T follicular helper cell (primary cell): ENCODE results near the gene PDE1C.
"Not testable (repeated sequence)": the region's sequence is repeated elsewhere in the genome, so short reads cannot be mapped to it uniquely, and the experiment has no call there.

Experiments used
- DNase-seq: peaks from one replicate; pipeline ENCODE4 v3.0.0-alpha.2; 2020; ENCODE audit warnings: low read depth

PDE1C gene

GRCh38 chr7:32043688-32044087 is 26.5 kb downstream of the PDE1C start:
- DNase-seq = no peak

DNA sequence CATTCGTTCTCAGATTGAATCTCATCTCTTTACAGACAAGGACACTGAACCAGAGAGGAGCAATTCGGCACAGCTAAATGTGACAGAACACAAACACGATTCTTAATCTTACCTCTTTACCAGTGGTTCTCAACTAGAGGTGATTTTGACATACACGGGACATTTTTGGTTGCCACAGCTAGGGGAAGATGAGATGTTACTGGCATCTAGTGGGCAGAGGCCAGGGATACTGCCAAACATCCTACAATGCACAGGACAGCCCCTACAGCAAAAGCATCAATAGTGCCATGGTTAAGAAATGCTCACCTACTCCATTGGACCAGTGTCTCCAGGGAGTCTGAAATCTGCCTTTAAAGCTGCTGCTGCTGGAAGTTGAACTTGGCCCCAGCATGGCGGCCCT is 27.3 kb downstream of the PDE1C start:
- no peak for DNase-seq

GRCh38 chr7:32039000-32039756 is 31.0 kb downstream of the PDE1C start:
- no peak for DNase-seq

- DNase-seq = no peak
Observed at GRCh38 chr7:32037650-32038198, 32.5 kb downstream of the PDE1C start.

- no peak for DNase-seq
Observed at GRCh38 chr7:32036557-32036956, 33.6 kb downstream of the PDE1C start.

- DNase-seq = no peak
Observed at GRCh38 chr7:32034052-32034451, 36.2 kb downstream of the PDE1C start.

DNA sequence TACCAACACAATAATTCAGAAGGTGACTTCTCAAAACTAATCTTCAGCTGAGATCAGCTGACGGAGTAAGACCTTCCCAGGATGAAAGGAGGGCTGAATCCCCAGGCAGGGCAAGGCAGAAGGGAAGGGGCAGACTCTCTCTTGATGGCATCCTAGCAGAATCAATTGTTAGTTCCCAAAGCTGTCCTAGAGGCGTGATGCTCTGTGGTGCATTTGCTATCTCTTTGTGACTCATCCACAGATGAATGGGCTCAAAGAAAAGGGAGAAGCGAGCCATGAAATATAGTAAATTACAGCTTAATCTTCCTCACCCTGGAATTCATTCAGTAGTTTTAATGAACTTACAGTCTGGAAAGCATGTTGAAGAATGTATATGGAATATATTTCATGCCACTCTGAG is 37.2 kb downstream of the PDE1C start:
- no peak for DNase-seq

- DNase-seq = no peak
Observed at GRCh38 chr7:32032211-32032610, 38.0 kb downstream of the PDE1C start.

DNA sequence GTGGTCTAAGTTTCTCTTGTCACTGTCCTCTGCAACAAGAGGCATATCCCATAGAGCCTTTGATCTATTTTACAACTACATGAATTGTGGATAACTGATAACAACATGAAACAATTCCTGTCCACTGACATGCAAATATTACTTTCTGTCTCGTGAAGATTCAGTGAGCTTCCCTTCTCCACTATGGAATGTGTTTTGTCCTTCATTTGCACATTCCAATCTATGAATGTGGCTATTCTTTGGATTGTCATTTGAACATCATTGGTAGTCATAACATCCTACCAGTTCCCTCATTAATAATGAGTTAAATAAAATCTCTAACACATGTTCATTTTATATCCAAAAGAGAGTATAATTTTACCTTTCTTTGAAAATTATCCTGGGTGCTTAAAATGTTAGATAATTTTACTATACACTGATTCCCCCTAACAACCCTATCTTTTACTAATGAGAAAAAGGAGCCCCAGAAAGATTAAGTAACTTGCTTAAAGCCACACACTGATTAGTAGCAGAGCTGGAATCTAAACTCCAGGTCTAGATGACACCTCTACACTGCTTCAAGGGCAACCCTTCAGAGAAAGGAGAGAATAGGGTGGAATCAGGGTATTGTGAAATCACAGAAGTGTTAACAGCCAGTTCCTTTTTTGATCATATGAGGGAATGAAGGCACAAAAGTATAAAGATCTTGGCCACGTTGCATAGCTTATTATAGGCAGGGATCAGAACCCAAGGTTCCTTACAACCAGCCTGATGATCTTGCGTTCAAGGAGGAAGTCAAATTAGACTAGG is 39.1 kb downstream of the PDE1C start:
- DNase-seq = no peak

DNA sequence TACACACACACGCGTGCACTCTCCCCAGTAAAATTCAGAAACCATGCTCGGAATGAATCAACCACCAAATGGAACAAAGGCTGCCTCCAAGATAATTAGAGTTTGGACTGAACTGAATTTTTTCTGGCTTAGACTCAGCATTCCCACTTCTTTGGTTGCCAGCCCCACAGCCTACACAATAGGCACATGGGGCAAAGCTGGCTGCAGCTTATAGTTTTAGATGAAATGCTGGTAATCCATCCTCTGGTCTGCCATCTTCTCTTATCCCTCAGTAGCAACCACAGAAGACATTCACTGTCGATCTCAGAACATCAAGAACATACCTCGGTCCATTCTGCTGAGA is 44.2 kb downstream of the PDE1C start:
- DNase-seq = no peak

DNA sequence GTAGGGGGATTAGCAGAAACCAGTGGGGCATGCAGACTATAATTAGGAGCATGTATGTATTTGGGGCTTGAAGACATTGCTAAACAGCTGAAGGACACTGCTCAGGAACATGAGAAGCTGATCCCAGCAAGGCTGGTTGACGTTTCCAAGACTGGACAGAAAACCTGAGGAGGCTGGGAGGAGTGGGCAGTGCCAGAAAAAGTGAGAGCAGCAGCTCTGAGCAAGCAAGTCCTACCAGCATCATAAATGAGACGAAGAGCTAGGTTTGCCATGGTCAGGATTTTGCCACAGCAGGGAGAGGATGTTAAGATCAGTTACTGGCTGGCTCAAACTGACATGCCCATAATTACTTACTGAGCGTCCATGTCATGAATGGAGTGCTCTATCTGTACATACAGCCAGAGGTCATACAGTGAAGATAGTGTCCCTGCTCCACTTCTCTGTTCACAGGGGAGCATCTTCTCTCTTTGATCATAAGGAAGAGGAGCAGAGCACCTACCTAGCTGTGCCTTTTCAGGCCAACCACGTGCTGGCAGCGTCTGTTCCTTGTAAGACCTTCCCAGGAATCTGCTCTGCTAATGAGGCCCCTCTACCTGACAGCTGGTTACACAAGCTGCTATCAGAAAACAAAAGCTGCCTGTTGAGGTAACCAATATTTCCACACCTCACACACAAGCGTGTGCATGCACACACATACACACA is 44.7 kb downstream of the PDE1C start:
- DNase-seq = no peak

GRCh38 chr7:32023376-32023775 is 46.8 kb downstream of the PDE1C start:
- DNase-seq = no peak

- DNase-seq = no peak
Observed at GRCh38 chr7:32022966-32023365, 47.2 kb downstream of the PDE1C start.

DNA sequence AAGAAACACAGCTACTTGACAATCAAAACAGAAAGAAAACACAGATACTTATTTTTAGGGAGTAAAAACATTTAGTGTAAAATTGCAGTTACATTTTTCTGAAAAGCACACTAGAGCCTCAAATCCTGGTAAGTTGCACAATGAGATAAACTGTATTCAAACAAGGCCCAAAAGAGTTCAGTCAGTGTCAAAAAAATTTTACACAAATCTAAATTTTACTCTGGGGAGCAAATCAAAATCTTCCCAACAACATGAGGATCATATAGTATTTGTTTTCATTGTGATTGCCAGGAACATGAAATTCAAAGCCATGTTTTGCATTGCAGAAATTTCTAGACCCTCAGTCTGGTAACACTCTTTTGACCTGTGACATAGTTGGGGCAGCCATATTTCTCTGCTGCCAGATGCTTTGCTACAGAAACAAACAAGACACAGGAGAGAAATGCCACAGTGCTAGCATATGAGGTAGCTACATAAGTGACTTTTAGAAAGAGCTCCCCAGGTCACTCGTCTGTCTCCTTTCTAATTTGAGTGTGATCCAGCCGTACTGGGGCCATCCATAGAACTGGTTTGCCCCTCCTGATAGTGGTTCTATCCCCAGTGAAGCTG is 49.6 kb downstream of the PDE1C start:
- DNase-seq = no peak

DNA sequence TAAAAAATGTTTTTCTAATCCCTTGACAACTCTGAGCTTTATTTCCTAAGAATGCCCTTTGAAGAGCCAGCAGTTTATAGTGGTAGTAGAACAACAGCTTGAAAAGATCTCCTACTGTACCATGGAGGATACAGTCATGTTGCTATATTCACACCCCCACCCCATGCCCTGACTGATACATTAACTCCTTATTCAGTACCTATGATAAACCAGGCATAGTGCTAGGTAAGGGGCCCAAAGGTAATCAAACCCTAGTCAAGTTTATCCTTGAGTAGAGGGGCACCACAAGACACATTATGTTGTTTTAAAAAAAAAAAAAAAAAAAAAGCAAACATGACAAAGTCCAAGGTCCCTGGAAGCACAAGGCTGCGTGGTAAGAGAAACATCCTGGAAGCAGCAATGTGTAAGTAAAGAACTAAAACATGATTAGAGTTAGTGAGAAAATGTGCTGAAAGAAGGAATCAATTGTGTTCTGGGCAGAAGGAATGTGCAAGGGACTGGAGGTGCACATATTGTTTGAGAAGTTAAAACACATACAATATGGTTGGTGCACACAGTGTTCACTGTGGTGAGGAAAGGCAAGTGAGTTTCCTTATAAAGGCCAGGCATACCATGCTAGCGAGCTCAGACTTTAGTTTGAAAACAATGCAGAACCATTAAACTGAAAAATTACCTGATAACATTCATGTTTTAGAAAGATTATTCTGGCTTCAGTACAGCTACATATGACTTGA is 51.2 kb downstream of the PDE1C start:
- no peak for DNase-seq

GRCh38 chr7:32015133-32015532 is 55.1 kb downstream of the PDE1C start:
- DNase-seq = no peak

- not testable (repeated sequence) for DNase-seq
Observed at GRCh38 chr7:32013471-32013870, 56.7 kb downstream of the PDE1C start.

- no peak for DNase-seq
Observed at GRCh38 chr7:32005577-32005976, 64.6 kb downstream of the PDE1C start.

GRCh38 chr7:32001948-32002347 is 68.3 kb downstream of the PDE1C start:
- no peak for DNase-seq

DNA sequence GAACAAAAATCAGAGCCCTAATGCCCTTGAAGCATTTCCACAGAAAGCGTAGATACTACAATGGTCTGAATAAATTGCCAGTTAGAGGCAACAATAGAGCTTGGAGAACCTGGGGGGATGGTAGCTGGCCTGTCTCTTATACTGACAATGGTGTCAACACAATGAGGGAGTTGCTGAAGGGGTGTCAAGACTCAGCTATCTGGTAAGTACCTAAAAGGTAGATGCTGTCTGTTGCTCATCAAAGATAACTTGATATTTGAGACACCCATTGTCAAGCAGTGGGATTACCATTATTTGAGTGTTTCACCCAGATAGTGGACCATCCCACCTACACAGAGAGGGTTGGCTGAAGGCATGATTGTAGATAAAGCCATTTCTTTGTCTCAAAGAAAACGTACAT is 72.8 kb downstream of the PDE1C start:
- DNase-seq = no peak

DNA sequence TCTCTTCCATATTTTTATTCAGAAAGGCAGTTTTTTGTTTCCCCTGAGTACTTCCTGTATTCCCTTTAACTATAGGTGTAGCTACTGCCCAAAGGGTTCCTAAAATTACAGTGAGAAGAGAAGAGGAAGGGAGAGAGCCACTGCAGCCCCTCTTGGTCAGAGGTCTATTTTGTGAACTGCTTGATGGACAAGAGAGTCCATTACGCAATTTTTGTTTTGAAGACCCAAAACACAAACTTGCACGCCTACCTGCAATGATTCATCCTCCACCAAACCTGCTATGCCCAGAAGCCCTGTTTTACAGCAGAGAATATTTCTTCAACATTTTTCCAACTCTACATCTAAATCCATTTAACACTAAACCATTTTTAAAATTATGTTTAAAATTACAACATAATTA is 75.1 kb downstream of the PDE1C start:
- DNase-seq = no peak

GRCh38 chr7:31991846-31992245 is 78.4 kb downstream of the PDE1C start:
- DNase-seq = no peak
